ENCODE data around the gene TXNRD2.

TXNRD2 gene

DNA sequence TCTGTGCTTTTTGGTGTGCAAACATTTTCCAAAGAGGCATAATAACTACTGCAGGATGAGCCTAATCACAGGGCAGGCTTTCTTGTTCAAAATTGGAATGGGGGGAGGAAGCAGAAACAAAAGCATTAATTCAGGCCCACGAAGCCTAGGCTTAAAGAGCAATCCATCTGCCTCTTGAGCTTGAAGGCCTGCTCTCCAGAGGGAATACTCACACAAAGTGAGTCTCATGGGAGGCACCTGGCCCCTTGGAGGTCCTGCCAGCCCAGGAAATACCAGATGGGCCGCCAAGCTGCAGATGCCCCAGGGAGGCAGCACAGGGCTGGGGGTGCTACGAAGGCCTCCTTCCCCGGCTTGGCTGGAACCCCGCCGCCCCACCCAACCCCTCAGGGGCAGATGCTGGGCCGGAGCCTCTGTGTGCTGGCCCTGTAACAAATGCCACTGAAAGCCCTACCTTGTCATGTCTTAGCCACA, 39.3 kb downstream of the TXNRD2 start:
- H3K36me3 ChIP-seq (ENCODE audit: insufficient read depth, low read length) = peaks cover 13% of the 10 kb centered on the region
- no peaks in the 10 kb centered on the region for H3K27me3 ChIP-seq (ENCODE audit: control insufficient read depth in 1 of 2, insufficient read depth in 2 of 2, low read length in 2 of 2)
- H3K27ac ChIP-seq (ENCODE audit: low read depth, low read length) = no peak overlapping the region
- no peak overlapping the region for H3K4me3 ChIP-seq (ENCODE audit: low read depth in 1 of 2, low read length in 2 of 2)
- H3K4me1 ChIP-seq (ENCODE audit: insufficient read depth, low read length) = no peaks in the 10 kb centered on the region
- H3K9ac ChIP-seq (ENCODE audit: low read length) = no peak overlapping the region
- H3K9me3 ChIP-seq (ENCODE audit: low read length) = no peaks in the 10 kb centered on the region

DNA sequence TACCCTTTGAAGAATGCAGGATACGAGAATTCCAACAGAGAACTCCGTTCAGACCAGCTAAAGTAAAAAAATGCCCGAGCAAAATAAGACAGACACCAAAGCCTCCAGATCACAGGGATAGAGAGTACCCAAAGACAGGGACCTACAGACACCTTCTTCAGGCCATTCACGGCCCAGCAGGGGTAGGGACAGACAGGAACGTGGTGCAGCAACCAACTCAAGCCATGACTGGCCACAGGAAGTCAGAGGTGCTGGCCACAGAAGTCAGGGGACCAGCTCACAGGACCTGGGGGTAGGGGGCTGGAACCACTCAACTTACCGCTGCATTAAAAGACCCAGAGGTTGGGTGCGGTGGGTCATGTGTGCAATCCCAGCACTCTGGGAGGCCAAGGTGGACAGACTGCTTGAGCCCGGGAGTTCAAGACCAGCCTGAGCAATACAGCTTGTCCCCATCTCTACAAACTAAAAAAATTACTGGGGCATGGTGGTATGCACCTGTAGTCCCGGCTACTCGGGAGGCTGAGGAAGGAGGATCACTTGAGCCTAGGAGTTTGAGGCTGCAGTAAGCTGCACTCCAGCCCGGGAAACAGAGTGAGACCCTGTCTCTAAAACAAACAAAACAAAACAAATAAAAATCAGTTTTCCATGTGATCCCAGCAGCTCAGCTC, 39.9 kb downstream of the TXNRD2 start:
- Histone ChIP-seq H3K9ac (ENCODE audit: low read length) (no peak overlapping the region), H3K27ac (ENCODE audit: low read depth, low read length) (no peak overlapping the region), H3K4me3 (ENCODE audit: low read depth in 1 of 2, low read length in 2 of 2) (no peak overlapping the region), H3K9me3 (ENCODE audit: low read length) (no peaks in the 10 kb centered on the region), H3K36me3 (ENCODE audit: insufficient read depth, low read length) (peaks cover 19% of the 10 kb centered on the region), H3K27me3 (ENCODE audit: control insufficient read depth in 1 of 2, insufficient read depth in 2 of 2, low read length in 2 of 2) (no peaks in the 10 kb centered on the region), H3K4me1 (ENCODE audit: insufficient read depth, low read length) (no peaks in the 10 kb centered on the region)

DNA sequence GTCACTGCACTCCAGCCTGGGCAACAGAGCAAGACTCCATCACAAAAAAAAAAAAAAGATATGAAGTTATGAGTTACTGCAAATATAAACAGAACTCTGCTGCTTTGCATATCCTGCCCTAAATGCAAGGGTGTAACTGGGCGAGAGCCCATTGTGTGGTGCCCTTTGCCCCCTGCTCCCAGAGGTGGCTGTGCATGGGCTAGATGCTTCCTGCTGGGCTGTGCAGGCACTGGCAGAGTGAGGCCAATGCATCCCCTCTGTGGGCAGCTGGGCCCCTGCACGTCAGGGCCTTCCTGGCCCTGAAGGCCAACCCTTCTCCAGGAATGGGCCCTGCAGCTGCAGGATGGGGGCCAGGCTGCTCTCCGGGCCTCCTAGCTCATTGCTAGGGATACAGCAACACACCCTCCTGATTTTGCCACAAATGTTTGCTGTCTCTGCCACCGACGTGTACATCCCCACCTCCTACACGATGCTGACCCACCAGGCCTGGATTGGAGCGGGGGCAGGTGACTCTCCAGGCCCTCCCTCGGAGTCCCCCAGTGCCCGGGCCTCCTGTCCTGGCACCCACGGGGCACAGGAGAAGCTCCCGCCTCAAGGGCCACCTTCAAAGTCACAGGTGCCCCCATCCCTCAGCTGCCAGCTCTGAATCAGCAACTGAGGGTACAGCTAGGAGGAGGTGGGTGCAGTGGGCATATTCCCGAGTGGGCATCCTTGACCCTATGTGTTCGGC, 40.7 kb downstream of the TXNRD2 start:
- H3K4me1 ChIP-seq (ENCODE audit: insufficient read depth, low read length) = no peaks in the 10 kb centered on the region
- H3K4me3 ChIP-seq (ENCODE audit: low read depth in 1 of 2, low read length in 2 of 2) = no peak overlapping the region
- H3K9me3 ChIP-seq (ENCODE audit: low read length) = no peaks in the 10 kb centered on the region
- H3K9ac ChIP-seq (ENCODE audit: low read length) = no peak overlapping the region
- no peak overlapping the region for H3K27ac ChIP-seq (ENCODE audit: low read depth, low read length)
- no peaks in the 10 kb centered on the region for H3K27me3 ChIP-seq (ENCODE audit: control insufficient read depth in 1 of 2, insufficient read depth in 2 of 2, low read length in 2 of 2)
- peaks cover 19% of the 10 kb centered on the region for H3K36me3 ChIP-seq (ENCODE audit: insufficient read depth, low read length)

DNA sequence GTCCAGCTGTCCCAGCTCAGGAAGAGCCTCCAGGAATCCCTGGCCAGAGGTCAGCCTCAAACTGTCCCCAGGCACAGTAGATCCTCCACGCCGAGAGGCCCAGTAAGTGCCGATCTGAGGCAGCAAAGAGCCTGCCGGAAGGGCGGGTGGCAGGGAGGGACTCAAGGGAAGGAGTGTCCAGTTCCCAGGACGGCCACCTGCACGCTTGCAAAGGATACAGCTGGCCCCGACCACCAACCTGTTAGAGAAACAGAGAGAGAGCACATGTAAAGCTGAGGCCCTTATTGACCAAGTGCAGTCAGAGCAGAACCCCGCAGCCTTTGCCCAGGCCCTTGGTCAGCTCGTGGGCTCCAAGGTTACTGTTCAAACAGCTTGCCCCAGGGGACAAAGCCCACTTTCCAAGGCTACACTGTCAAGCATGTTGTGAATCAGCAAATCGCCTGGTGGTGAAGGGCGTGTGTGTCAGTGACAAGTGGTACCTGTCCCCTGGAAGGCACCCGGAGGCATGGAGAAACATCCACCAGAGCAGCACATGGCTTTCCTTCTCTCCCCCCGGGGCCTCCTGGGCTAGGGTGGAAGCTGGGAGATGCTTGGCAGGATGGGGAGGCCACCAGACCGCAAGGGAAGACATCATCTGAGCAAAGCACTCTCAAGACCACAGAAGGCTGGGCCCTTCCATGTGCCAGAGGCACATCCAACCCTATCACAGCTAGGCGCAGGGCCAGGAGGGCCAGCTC, 42.6 kb downstream of the TXNRD2 start:
- Histone ChIP-seq H3K9ac (ENCODE audit: low read length) (no peak overlapping the region), H3K27ac (ENCODE audit: low read depth, low read length) (no peak overlapping the region), H3K9me3 (ENCODE audit: low read length) (no peaks in the 10 kb centered on the region), H3K36me3 (ENCODE audit: insufficient read depth, low read length) (peaks cover 26% of the 10 kb centered on the region), H3K4me3 (ENCODE audit: low read depth in 1 of 2, low read length in 2 of 2) (no peak overlapping the region), H3K27me3 (ENCODE audit: control insufficient read depth in 1 of 2, insufficient read depth in 2 of 2, low read length in 2 of 2) (no peaks in the 10 kb centered on the region), H3K4me1 (ENCODE audit: insufficient read depth, low read length) (no peaks in the 10 kb centered on the region)

DNA sequence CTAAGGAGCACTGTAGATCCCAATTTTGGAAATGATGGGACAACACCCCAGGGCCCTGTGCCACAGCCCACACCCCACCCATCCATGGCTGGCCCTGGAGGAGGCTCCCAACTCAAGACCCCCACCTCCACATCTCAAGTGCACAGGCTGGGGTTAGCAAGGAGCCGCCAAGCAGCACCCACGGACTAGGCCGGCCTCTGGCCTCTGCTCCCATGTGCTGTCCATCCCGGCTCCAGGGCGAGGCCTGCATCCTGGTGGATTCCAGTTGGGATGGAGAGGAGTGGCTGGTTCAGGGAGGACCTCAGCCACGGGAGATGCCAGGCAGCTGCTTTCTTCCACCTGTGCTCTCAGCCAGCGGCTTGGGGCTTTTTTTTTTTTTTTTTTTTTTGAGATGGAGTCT, 43.5 kb downstream of the TXNRD2 start:
- H3K4me1 ChIP-seq (ENCODE audit: insufficient read depth, low read length) = no peaks in the 10 kb centered on the region
- no peaks in the 10 kb centered on the region for H3K9me3 ChIP-seq (ENCODE audit: low read length)
- no peak overlapping the region for H3K27ac ChIP-seq (ENCODE audit: low read depth, low read length)
- no peak overlapping the region for H3K9ac ChIP-seq (ENCODE audit: low read length)
- no peak overlapping the region for H3K4me3 ChIP-seq (ENCODE audit: low read depth in 1 of 2, low read length in 2 of 2)
- no peaks in the 10 kb centered on the region for H3K27me3 ChIP-seq (ENCODE audit: control insufficient read depth in 1 of 2, insufficient read depth in 2 of 2, low read length in 2 of 2)
- H3K36me3 ChIP-seq (ENCODE audit: insufficient read depth, low read length) = peaks cover 26% of the 10 kb centered on the region

DNA sequence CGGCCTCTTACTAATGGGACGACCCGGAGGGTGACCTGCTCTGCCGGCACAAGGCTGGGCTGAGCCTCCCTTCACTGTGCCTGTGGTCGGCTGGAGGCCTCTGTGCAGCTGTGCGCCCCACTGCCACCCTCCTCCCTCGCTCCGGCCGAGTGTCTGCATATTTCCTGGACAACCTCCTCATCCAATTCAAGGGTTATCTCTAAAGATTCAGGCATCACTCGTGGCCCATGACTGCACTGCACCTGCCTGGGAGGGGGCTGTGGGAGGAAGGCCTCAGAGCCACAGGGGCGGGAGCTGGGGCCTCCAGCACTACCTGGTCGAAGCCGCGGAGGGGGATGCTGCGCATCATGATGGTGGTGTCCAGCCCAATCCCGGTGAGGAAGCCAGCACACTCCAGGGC, 43.9 kb downstream of the TXNRD2 start:
- Histone ChIP-seq H3K27me3 (ENCODE audit: control insufficient read depth in 1 of 2, insufficient read depth in 2 of 2, low read length in 2 of 2) (no peaks in the 10 kb centered on the region), H3K36me3 (ENCODE audit: insufficient read depth, low read length) (peaks cover 26% of the 10 kb centered on the region), H3K4me3 (ENCODE audit: low read depth in 1 of 2, low read length in 2 of 2) (no peak overlapping the region), H3K9me3 (ENCODE audit: low read length) (no peaks in the 10 kb centered on the region), H3K4me1 (ENCODE audit: insufficient read depth, low read length) (no peaks in the 10 kb centered on the region), H3K9ac (ENCODE audit: low read length) (no peak overlapping the region), H3K27ac (ENCODE audit: low read depth, low read length) (no peak overlapping the region)

DNA sequence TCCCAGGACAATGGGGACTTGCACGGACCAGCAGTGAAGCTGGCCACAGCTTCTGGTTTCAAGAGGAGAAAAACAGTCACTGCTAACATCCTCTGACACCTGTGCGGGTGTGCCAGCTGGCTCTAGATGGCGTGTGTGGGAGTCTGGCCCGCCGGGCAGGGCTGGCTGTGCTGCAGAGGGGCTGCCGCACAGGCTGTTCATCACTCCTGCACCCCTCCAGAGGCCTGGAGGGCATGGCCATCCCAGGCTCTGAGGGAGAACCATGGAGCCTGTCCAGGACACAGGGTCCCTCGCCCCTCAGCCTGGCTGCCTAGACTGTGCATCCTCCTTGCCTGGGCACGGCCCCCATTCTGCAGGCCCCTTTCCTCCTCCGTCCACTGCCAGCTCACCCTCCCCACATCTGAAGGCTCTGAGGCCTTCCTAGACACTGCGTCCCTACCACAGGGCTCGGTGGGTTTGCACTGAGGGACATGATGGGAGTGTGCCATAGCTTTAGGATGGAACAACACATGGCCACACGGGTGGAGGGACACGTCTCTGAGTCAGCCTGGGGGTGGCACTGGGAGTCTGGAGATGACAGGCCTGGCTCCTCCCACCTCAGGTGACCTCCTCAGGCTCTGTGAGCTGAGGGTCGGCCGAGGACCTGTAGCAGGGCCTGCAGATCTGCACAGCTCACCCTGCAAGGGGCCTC, 44.8 kb downstream of the TXNRD2 start:
- H3K9me3 ChIP-seq (ENCODE audit: low read length) = no peaks in the 10 kb centered on the region
- no peaks in the 10 kb centered on the region for H3K27me3 ChIP-seq (ENCODE audit: control insufficient read depth in 1 of 2, insufficient read depth in 2 of 2, low read length in 2 of 2)
- no peaks in the 10 kb centered on the region for H3K4me1 ChIP-seq (ENCODE audit: insufficient read depth, low read length)
- no peak overlapping the region for H3K27ac ChIP-seq (ENCODE audit: low read depth, low read length)
- no peak overlapping the region for H3K9ac ChIP-seq (ENCODE audit: low read length)
- no peak overlapping the region for H3K4me3 ChIP-seq (ENCODE audit: low read depth in 1 of 2, low read length in 2 of 2)
- H3K36me3 ChIP-seq (ENCODE audit: insufficient read depth, low read length) = peaks cover 26% of the 10 kb centered on the region

DNA sequence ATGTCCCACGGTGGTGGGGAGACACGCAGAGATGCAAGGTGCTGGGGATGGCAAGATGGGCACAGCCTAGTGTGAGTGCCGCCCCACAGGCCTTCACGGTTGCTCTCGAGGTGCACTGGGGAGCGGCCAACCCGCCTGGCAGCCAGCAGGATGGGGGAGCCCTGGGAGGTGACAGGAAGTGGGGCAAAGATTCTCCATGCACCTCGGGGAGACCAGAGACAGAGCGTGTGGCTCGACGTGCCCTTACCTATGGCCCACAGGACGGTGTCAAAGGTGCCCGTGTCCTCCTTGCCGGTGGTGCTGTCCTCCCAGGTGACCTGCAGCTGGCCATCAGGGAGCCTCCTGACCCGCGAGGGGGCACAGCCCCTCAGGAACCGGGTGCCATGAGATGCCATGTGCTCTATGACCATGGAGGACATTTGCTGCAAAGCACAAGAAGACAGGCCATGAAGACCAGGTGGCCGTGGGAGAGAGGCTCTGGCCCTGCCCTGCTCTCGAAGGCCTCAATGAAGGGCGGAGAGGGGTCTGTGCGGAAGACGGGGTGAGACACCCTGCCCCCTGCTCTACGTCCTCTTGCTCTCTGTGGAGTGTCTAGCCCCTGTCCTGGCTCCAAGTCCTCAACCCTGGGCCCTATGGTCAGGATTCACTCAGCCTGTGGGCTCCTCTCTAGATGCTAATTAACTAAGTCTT, 46.3 kb downstream of the TXNRD2 start:
- H3K27ac ChIP-seq (ENCODE audit: low read depth, low read length) = no peak overlapping the region
- no peaks in the 10 kb centered on the region for H3K4me1 ChIP-seq (ENCODE audit: insufficient read depth, low read length)
- no peak overlapping the region for H3K9ac ChIP-seq (ENCODE audit: low read length)
- no peaks in the 10 kb centered on the region for H3K9me3 ChIP-seq (ENCODE audit: low read length)
- no peaks in the 10 kb centered on the region for H3K27me3 ChIP-seq (ENCODE audit: control insufficient read depth in 1 of 2, insufficient read depth in 2 of 2, low read length in 2 of 2)
- peaks cover 26% of the 10 kb centered on the region for H3K36me3 ChIP-seq (ENCODE audit: insufficient read depth, low read length)
- H3K4me3 ChIP-seq (ENCODE audit: low read depth in 1 of 2, low read length in 2 of 2) = no peak overlapping the region

DNA sequence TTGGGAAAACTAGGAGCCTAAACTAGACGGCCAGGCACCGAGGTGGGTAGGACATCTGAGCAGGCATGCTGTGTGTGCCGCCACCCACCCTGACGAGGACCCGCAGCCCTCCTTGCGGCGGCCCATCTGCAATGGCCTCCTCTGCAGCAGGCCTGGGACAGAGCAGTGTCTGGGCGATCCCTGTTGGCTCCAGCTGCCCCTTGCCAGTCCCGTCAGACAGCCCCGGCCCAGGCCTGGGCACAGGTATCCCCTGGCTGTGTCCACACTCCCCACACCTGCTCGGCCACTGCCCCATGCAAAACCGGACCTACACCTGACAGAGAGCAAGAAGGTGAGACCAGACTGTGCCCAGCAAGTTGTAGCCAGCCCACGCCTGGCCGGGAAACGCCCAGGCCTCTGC, 48.3 kb downstream of the TXNRD2 start:
- Histone ChIP-seq H3K9me3 (ENCODE audit: low read length) (no peaks in the 10 kb centered on the region), H3K4me1 (ENCODE audit: insufficient read depth, low read length) (no peaks in the 10 kb centered on the region), H3K9ac (ENCODE audit: low read length) (no peak overlapping the region), H3K27ac (ENCODE audit: low read depth, low read length) (no peak overlapping the region), H3K27me3 (ENCODE audit: control insufficient read depth in 1 of 2, insufficient read depth in 2 of 2, low read length in 2 of 2) (no peaks in the 10 kb centered on the region), H3K36me3 (ENCODE audit: insufficient read depth, low read length) (peaks cover 22% of the 10 kb centered on the region), H3K4me3 (ENCODE audit: low read depth in 1 of 2, low read length in 2 of 2) (no peak overlapping the region)

DNA sequence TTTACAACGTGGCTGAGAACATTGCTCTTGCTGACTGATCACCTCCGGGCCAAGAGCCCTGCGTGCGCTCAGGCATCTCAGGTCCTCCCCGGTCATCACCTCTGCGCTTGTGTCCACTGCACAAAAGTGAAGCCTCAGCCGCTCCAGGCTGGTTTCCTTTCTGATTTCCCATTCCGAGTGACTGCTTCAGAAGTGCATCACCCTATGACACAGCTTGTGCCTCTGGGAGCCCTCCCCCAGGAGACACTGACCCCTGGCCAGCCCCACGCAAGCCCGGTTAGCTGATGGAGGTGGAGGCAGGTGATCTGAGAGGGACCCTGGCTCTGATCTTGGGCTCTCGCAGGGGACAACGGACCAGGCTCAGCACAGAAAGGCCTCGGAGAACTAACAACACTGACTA, 48.7 kb downstream of the TXNRD2 start:
- no peak overlapping the region for H3K9ac ChIP-seq (ENCODE audit: low read length)
- no peaks in the 10 kb centered on the region for H3K9me3 ChIP-seq (ENCODE audit: low read length)
- H3K27me3 ChIP-seq (ENCODE audit: control insufficient read depth in 1 of 2, insufficient read depth in 2 of 2, low read length in 2 of 2) = no peaks in the 10 kb centered on the region
- no peaks in the 10 kb centered on the region for H3K4me1 ChIP-seq (ENCODE audit: insufficient read depth, low read length)
- no peak overlapping the region for H3K27ac ChIP-seq (ENCODE audit: low read depth, low read length)
- peaks cover 19% of the 10 kb centered on the region for H3K36me3 ChIP-seq (ENCODE audit: insufficient read depth, low read length)
- H3K4me3 ChIP-seq (ENCODE audit: low read depth in 1 of 2, low read length in 2 of 2) = no peak overlapping the region

Data from muscle layer of colon (tissue), 2 donors.